ENCODE data around the gene MYO1E. TPM values are rescaled to one million over a fixed set of nuclear protein-coding genes. Genes with fewer than 3 reads are reported as not detected.

Gene MYO1E
- total RNA-seq, 4 donors from 2014 or later: 55.7 to 147 (median 68.5) TPM

DNA sequence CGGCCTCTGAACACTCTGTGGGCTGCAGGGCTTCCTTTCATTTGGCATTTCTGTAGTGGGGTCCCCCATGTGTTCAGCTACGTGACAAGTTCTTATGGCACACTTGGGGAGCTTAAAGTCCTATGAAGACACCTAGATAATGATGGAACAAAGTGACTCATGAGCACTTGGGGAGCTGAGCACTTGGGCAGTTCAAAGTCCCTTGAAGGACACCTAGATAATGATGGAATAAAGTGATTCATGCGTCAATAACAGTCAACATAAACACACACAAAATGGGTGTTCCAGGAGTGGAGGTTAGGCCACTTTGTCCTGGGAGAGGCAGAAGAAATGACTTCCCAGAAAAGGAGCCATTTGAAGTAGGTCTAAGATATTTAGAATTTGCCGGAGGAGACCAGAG, 99.4 kb downstream of the MYO1E start:
- 96 to 97% methylated on average over 4 of the region's 4 CpGs for WGBS, 2 donors
- Histone ChIP-seq H3K27me3 (no peaks in the 10 kb centered on the region), H3K4me1 (peaks cover 0 to 25% (median 8%) of the 10 kb centered on the region in 4 donors), H3K9me3 (no peaks in the 10 kb centered on the region), H3K36me3 (peaks cover 0 to 13% (median 0%) of the 10 kb centered on the region in 3 donors), H3K27ac (peak overlapping the region in 1 of 4 donors; percentile 17), H3K4me3 (no peak overlapping the region)
- TF ChIP-seq, protein P1, sequence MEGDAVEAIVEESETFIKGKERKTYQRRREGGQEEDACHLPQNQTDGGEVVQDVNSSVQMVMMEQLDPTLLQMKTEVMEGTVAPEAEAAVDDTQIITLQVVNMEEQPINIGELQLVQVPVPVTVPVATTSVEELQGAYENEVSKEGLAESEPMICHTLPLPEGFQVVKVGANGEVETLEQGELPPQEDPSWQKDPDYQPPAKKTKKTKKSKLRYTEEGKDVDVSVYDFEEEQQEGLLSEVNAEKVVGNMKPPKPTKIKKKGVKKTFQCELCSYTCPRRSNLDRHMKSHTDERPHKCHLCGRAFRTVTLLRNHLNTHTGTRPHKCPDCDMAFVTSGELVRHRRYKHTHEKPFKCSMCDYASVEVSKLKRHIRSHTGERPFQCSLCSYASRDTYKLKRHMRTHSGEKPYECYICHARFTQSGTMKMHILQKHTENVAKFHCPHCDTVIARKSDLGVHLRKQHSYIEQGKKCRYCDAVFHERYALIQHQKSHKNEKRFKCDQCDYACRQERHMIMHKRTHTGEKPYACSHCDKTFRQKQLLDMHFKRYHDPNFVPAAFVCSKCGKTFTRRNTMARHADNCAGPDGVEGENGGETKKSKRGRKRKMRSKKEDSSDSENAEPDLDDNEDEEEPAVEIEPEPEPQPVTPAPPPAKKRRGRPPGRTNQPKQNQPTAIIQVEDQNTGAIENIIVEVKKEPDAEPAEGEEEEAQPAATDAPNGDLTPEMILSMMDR (IDR thresholded peaks at IDR 0.05): no peak
- TF ChIP-seq POLR2A (IDR thresholded peaks at IDR 0.05) (no peak), EP300 (IDR thresholded peaks at IDR 0.05) (no peak)
- DNase-seq (ENCODE audit: low spot score in 2 of 2): no peak

DNA sequence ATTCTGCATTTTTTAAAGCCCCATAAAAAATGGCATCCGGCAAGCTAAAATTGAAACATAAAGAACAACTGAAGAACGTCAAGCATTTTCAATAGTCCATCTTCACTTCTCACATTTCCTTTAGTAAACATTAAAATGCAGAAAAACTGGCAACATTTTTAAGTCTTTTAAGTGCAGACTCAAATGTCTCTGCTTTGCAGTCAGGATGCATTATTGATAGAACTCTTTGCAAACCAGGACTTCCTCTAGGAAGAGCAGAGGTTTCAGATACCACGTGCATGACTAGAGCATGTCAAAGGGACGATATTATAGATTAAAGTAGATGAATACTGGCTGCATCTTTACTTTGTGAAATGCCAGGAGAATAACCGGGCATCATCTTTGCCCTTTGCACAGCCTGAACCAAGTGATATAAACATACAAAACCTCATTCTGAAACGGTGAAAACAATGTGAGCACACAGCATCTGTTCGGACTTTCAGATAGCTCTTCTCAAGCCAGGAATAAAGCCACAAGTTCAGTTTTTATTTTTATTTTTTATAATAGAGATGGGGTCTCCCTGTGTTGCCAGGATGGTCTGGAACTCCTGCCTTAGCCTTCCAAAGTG, 101.0 kb downstream of the MYO1E start:
- H3K27ac ChIP-seq: peak overlapping the region in 1 of 4 donors; percentile 30
- peaks cover 0 to 27% (median 5%) of the 10 kb centered on the region in 4 donors for H3K4me1 ChIP-seq
- H3K9me3 ChIP-seq: no peaks in the 10 kb centered on the region
- no peak for TF ChIP-seq POLR2A (IDR thresholded peaks at IDR 0.05)
- TF ChIP-seq, protein P1 (IDR thresholded peaks at IDR 0.05): no peak
- TF ChIP-seq EP300 (IDR thresholded peaks at IDR 0.05): no peak
- no peak for DNase-seq (ENCODE audit: low spot score in 2 of 2)
- H3K4me3 ChIP-seq: no peak overlapping the region
- no peaks in the 10 kb centered on the region for H3K27me3 ChIP-seq
- peaks cover 0 to 13% (median 0%) of the 10 kb centered on the region in 3 donors for H3K36me3 ChIP-seq
- 48 to 55% methylated on average over 7 of the region's 7 CpGs for WGBS, 2 donors

DNA sequence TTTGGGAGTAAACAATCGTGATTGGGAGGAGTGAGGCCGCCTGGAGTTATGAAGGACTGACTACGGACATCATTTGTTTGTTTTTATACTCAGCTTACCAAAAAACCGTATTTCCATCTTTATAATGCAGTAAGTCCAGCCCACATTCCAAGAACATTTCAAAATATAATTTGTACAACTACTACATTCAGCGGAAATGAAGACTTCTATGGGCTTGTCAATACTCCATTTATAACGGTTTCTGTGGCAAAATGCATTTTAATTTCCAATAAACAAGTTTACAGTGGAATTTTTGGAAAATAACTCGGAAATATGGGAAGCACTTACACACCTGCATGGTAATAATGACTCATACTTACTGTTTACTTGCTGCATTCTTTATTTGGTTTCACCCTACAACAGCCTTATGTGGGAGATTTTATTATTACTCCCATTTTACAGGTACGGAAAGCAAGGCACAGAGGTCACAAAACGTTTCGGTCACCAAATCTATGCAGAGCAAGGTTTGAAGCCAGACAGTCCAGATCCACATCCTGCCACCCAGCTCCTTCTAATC, 103.7 kb downstream of the MYO1E start:
- Histone ChIP-seq H3K27me3 (no peaks in the 10 kb centered on the region), H3K4me1 (peaks cover 0 to 17% (median 5%) of the 10 kb centered on the region in 4 donors), H3K27ac (peak overlapping the region in 2 of 4 donors; percentile 33 to 80), H3K36me3 (peaks cover 0 to 13% (median 0%) of the 10 kb centered on the region in 3 donors), H3K9me3 (no peaks in the 10 kb centered on the region), H3K4me3 (no peak overlapping the region)
- no peak for DNase-seq (ENCODE audit: low spot score in 2 of 2)
- WGBS, 2 donors: 63 to 67% methylated on average over 10 of the region's 10 CpGs
- TF ChIP-seq, protein P1 (IDR thresholded peaks at IDR 0.05): no peak
- no peak for TF ChIP-seq POLR2A (IDR thresholded peaks at IDR 0.05)
- TF ChIP-seq EP300 (IDR thresholded peaks at IDR 0.05): no peak

DNA sequence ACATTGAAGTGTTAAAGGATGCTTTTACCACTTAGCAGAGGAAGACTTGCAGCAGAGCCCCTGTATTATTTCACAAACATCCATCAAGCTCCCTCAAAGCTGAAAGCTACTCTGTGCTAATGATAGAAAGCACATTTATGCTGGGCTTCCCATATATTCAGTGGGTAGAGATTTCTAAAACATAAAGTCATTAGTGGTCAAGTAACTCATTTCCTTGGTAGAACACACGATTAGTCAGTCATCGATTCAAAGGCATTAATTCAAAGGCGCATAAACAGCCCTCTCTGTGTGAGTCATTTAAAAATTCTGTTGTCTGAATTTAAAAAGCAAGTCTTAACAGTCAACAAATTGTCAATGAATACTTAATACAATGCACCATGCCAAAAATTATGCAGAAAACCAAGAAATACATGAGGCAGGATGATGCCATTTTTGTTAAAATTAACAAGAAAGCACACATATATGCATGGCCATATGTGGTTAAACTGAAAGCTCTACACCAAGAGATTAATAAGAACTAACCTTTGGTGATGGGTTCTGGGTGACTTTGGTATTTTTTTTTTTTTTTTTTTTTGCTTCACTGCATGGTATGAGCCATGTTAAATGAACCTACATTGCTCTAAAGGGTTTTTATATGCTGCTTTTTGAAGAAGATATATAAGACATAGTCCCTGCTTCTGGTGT, 104.4 kb downstream of the MYO1E start:
- peak overlapping the region in 2 of 4 donors; percentile 64 to 80 for H3K27ac ChIP-seq
- TF ChIP-seq, protein P1 (IDR thresholded peaks at IDR 0.05): no peak
- TF ChIP-seq EP300 (IDR thresholded peaks at IDR 0.05) (no peak), POLR2A (IDR thresholded peaks at IDR 0.05) (no peak)
- no peaks in the 10 kb centered on the region for H3K9me3 ChIP-seq
- no peak overlapping the region for H3K4me3 ChIP-seq
- 51 to 60% methylated on average over 3 of the region's 3 CpGs for WGBS, 2 donors
- no peaks in the 10 kb centered on the region for H3K27me3 ChIP-seq
- peaks cover 0 to 13% (median 0%) of the 10 kb centered on the region in 3 donors for H3K36me3 ChIP-seq
- DNase-seq (ENCODE audit: low spot score in 2 of 2): no peak
- H3K4me1 ChIP-seq: peaks cover 0 to 17% (median 5%) of the 10 kb centered on the region in 4 donors

DNA sequence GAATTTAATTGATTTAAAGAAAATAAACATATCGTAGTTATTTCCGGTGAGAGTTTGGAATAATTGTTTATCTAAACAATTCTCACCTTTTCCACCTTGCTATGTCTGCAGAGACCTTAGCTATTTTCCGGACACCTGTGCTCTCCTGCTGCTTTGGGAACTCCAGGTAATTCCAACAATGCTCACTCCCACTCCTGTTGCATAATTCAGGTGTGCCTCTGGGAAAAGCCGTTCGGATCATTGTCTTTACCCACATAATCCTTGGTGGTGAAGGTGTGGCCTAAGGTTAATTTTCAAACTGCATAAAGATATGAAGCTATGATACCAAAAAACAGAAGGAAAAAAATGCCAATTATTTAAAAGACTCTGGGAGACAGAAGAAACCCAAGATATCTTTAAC, 106.6 kb downstream of the MYO1E start:
- H3K27me3 ChIP-seq: no peaks in the 10 kb centered on the region
- no peak for DNase-seq (ENCODE audit: low spot score in 2 of 2)
- H3K36me3 ChIP-seq: peaks cover 0 to 13% (median 0%) of the 10 kb centered on the region in 3 donors
- WGBS, 2 donors: 92 to 93% methylated on average over 5 of the region's 5 CpGs
- H3K4me1 ChIP-seq: peaks cover 0 to 17% (median 3%) of the 10 kb centered on the region in 4 donors
- peak overlapping the region in 1 of 4 donors; percentile 80 for H3K27ac ChIP-seq
- H3K9me3 ChIP-seq: no peaks in the 10 kb centered on the region
- TF ChIP-seq EP300 (IDR thresholded peaks at IDR 0.05) (no peak), POLR2A (IDR thresholded peaks at IDR 0.05) (no peak)
- TF ChIP-seq, protein P1 (IDR thresholded peaks at IDR 0.05): no peak
- H3K4me3 ChIP-seq: no peak overlapping the region
